ENCODE data around the gene PRKCZ.

DNA sequence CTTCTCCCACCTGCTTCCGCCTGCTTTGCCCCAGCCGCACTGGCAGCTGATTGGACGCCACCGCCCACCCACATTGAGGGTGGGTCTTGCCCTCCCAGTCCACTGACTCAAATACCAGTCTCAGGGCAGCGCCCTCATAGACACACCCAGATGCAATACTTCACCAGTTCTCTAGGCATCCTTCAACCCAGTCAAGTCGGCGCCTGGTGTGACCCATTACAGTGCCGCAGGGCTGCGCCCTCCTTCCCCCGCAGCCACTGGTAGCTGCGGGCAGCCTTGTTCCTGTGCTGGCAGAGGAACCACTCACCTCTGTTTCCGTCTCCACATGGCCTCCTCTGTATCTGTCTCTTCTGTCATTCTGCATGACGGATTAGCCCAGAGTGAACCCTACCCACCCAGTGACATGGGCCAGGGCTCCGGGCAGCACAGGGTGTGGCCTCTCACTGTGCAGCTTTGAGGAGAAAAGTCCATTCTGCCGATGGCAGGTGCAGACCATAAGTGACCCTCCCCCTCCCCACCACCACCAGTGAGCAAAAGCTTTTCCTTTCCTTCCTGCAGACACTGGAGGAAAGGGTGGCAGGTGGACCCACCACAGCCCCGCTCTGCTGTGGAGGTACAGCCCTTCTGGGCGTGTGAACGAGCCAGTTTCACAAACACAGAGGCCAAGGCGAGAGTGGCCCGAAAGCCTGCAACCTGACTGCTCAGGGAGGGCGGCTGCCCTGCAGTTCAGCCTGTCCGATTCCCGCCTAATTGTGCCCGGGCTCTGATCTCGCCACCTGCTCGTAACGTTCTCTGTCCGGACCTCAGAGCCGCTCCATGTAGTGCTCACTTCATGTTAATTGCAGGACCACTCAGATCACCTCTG lies 87.3 kb downstream of the PRKCZ start:
- TF ChIP-seq, protein P1, sequence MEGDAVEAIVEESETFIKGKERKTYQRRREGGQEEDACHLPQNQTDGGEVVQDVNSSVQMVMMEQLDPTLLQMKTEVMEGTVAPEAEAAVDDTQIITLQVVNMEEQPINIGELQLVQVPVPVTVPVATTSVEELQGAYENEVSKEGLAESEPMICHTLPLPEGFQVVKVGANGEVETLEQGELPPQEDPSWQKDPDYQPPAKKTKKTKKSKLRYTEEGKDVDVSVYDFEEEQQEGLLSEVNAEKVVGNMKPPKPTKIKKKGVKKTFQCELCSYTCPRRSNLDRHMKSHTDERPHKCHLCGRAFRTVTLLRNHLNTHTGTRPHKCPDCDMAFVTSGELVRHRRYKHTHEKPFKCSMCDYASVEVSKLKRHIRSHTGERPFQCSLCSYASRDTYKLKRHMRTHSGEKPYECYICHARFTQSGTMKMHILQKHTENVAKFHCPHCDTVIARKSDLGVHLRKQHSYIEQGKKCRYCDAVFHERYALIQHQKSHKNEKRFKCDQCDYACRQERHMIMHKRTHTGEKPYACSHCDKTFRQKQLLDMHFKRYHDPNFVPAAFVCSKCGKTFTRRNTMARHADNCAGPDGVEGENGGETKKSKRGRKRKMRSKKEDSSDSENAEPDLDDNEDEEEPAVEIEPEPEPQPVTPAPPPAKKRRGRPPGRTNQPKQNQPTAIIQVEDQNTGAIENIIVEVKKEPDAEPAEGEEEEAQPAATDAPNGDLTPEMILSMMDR (conservative IDR thresholded peaks at IDR 0.05; ENCODE audit: low read length): no peak
- TF ChIP-seq EZH2phosphoT487 (IDR thresholded peaks at IDR 0.05; ENCODE audit: borderline replicate concordance, low read depth, low read length): no peak
